B cell (primary cell): ENCODE data around the gene AKAP6. TPM values are rescaled to one million over a fixed set of nuclear protein-coding genes. Genes with fewer than 3 reads are reported as not detected.

ENCODE experiments used
- ATAC-seq: fragments of 200-7000 bp; cut with Tn5 transposase; one replicate; pipeline ENCODE4 v1.10.0; 2021; ENCODE audit warnings: low read depth, mild to moderate bottlenecking, moderate number of reproducible peaks, moderate library complexity
- CTCF ChIA-PET: fragments of 350-600 bp; sonication (Branson Sonifier 250); formaldehyde crosslinking; loops from one replicate; lab custom pipeline; 2021; ENCODE audit warnings: antibody characterized with exemption, inconsistent platforms; lab: Charles Lee
- POLR2A ChIA-PET: fragments of 350-600 bp; sonication (Branson Sonifier 250); formaldehyde crosslinking; loops from one replicate; lab custom pipeline; 2021; ENCODE audit warnings: antibody characterized with exemption; lab: Charles Lee
- DNase-seq: peaks from one replicate; pipeline ENCODE4 v3.0.0; 2013
- H2AFZ ChIP-seq: 2 replicates; pipeline ENCODE4 v1.6.1; 2012; ENCODE audit warnings: mild to moderate bottlenecking, low read depth, low read length; ENCODE audit not compliant: insufficient read depth, poor library complexity, severe bottlenecking
- H3K27ac ChIP-seq, 2 donors: 1 replicate in 1 of 2; 2 replicates in 1 of 2; pipeline ENCODE4 v1.5.1; 2012 to 2013; ENCODE audit warnings: low read length in 2 of 2, mild to moderate bottlenecking in 2 of 2, moderate library complexity in 1 of 2
- H3K27me3 ChIP-seq, 4 experiments: fragments of 200-600 bp in 1 of 4; sonication (generic) in 1 of 4; replicated peaks in 1 of 4; 1 replicate in 2 of 4; 2 replicates in 2 of 4; pipeline versions ENCODE4 v1.6.1 to v1.7.0; 2013 to 2016; ENCODE audit warnings: low read length in 3 of 4, mild to moderate bottlenecking in 2 of 4, mixed read lengths in 1 of 4, moderate library complexity in 1 of 4; ENCODE audit not compliant: insufficient read depth in 4 of 4, control insufficient read depth in 3 of 4; ENCODE audit errors: control extremely low read depth in 1 of 4
- H3K36me3 ChIP-seq, 2 experiments: replicated peaks in 1 of 2; 1 replicate in 1 of 2; 2 replicates in 1 of 2; pipeline versions ENCODE4 v1.6.1 to v1.7.1; 2013; ENCODE audit warnings: low read length in 1 of 2; ENCODE audit not compliant: insufficient read depth in 2 of 2, control insufficient read depth in 1 of 2; ENCODE audit errors: control extremely low read depth in 1 of 2, extremely low read depth in 1 of 2
- H3K4me1 ChIP-seq, 2 donors: fragments of 200-600 bp in 1 of 2; sonication (generic) in 1 of 2; 1 replicate in 1 of 2; 2 replicates in 1 of 2; pipeline versions ENCODE4 v1.5.1 to v1.6.1; 2013 to 2017; ENCODE audit warnings: low read length in 2 of 2; ENCODE audit not compliant: control insufficient read depth in 2 of 2, insufficient read depth in 2 of 2
- H3K4me2 ChIP-seq: replicated peaks from 2 replicates; pipeline ENCODE3; 2012; ENCODE audit warnings: mild to moderate bottlenecking, low read depth, low read length; ENCODE audit not compliant: poor library complexity, severe bottlenecking
- H3K4me3 ChIP-seq, 5 experiments: fragments of 200-600 bp in 1 of 5; sonication (generic) in 1 of 5; 1 replicate in 3 of 5; 2 replicates in 2 of 5; pipeline versions ENCODE4 v1.5.1 to v1.7.0; 2011 to 2016; ENCODE audit warnings: low read length in 4 of 5, mild to moderate bottlenecking in 4 of 5, low read depth in 2 of 5, control low read depth in 1 of 5, moderate library complexity in 1 of 5; ENCODE audit not compliant: insufficient read depth in 1 of 5; ENCODE audit errors: control extremely low read depth in 1 of 5, extremely low read depth in 1 of 5
- H3K79me2 ChIP-seq: fragments of 200-600 bp; sonication (generic); one replicate; pipeline ENCODE4 v1.6.0; 2016; ENCODE audit warnings: low read length; ENCODE audit not compliant: control insufficient read depth, insufficient read depth
- H3K9ac ChIP-seq: fragments of 200-600 bp; sonication (generic); 2 replicates; pipeline ENCODE4 v1.6.1; 2017; ENCODE audit warnings: mild to moderate bottlenecking, low read length, moderate library complexity
- H3K9me3 ChIP-seq, 3 donors: one replicate each; pipeline versions ENCODE4 v1.6.1 to v1.7.1; 2013; ENCODE audit warnings: low read length in 2 of 3; ENCODE audit not compliant: control insufficient read depth in 2 of 3, insufficient read depth in 1 of 3; ENCODE audit errors: control extremely low read depth in 1 of 3
- H4K20me1 ChIP-seq: 2 replicates; pipeline ENCODE4 v1.6.0; 2012; ENCODE audit warnings: mild to moderate bottlenecking, low read length; ENCODE audit not compliant: insufficient read depth, control insufficient read depth, poor library complexity, severe bottlenecking
- H3K27ac Mint-ChIP-seq: one replicate; pipeline ENCODE4 v1.8.0; 2021; ENCODE audit warnings: mixed read lengths
- H3K27me3 Mint-ChIP-seq: one replicate; pipeline ENCODE4 v1.8.0; 2021; ENCODE audit warnings: mixed read lengths
- H3K4me1 Mint-ChIP-seq: one replicate; pipeline ENCODE4 v1.8.0; 2021; ENCODE audit warnings: mixed read lengths
- H3K4me3 Mint-ChIP-seq: one replicate; pipeline ENCODE4 v1.8.0; 2021; ENCODE audit warnings: mixed read lengths
- H3K9me3 Mint-ChIP-seq: one replicate; pipeline ENCODE4 v1.8.0; 2022; ENCODE audit warnings: mixed read lengths; ENCODE audit not compliant: insufficient read depth
- EZH2 ChIP-seq: IDR thresholded peaks from 2 replicates; pipeline ENCODE4 v1.6.1; 2012; ENCODE audit warnings: borderline replicate concordance, low read depth, mild to moderate bottlenecking, moderate library complexity, low read length; ENCODE audit not compliant: insufficient read depth, poor library complexity, severe bottlenecking
- WGBS: methylation state at CpG from one replicate; pipeline ENCODE4 v1.1.5; 2013; ENCODE audit warnings: missing lambda C conversion rate; ENCODE audit not compliant: insufficient coverage; 5-methylcytosine and 5-hydroxymethylcytosine counted together
- intact Hi-C: fragments of 100-400 bp; cut with micrococcal nuclease; formaldehyde crosslinking; loops from one replicate; pipeline ENCODE4 v1.10.0; 2022
- polyA plus RNA-seq: library from polyadenylated mRNA; depleted of rRNA; stranded (reverse); fragments of >200 nt; gene quantifications from 2 replicates; pipeline ENCODE4 v1.2.3, GENCODE V29; 2012
- total RNA-seq, 2 donors: library from RNA; stranded (reverse); fragments of 120-200 nt in 1 of 2; gene quantifications; 1 replicate in 1 of 2; 2 replicates in 1 of 2; pipeline versions ENCODE4 v1.2.3 to v1.2.4, GENCODE V29; 2013 to 2022
- TF ChIP-seq, protein P1 (sequence below): fragments of 200-600 bp; IDR thresholded peaks from one replicate; pipeline ENCODE4 v1.8.0; 2022; ENCODE audit warnings: antibody characterized with exemption, mild to moderate bottlenecking

AKAP6 gene
- total and polyA plus RNA-seq, 2 donors (not counting 1 experiment from before 2014, with no cell fraction given): 1.4 to 2.8 TPM

DNA sequence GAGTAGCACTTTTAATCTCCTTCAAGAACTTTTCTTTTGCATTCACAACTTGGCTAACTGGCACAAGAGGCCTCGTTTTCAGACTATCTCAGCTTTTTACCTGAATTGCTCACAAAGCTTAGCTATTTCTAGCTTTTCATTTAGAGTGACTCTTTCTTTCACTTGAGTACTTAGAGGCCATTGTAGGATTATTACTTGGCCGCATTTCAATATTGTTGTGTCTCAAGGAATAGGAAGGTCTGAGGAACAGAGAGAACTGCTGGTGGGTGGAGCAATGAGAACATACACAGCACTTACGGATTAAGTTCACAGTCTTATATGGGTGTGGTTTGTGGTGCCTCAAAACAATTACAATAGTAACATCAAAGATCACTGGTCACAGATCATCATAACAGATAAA is 384.8 kb downstream of the AKAP6 start:
- WGBS: 17% methylated on average over 1 of the region's 3 CpGs
- intact Hi-C loops: no loop called here

DNA sequence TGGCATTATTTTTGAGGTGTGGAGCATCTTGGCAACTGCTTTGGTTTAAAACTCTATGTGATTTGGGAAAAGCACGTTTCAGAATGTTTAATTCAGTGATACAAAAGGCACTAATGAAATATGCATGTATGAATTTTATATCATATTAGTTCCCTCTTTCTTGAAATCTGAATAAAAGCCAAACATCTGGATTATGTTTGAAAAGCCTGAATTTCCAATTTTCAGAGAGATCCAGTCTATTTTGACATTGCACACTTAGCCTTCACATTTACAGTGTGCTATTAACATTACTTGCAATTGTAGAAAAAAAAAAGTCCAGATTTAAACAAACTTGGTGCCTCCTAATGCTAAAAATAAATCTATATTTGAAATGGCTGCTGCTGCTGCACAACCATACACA is 390.5 kb downstream of the AKAP6 start:
- Histone ChIP-seq H3K27ac (no peak overlapping the region), H3K27me3 (no peaks in the 10 kb centered on the region), H3K9me3 (no peaks in the 10 kb centered on the region), H4K20me1 (no peaks in the 10 kb centered on the region), H3K4me1 (no peaks in the 10 kb centered on the region), H3K36me3 (no peaks in the 10 kb centered on the region), H2AFZ (no peak overlapping the region), H3K4me3 (no peak overlapping the region), H3K9ac (no peak overlapping the region), H3K4me2 (no peak overlapping the region), H3K79me2 (no peaks in the 10 kb centered on the region)
- Mint-ChIP-seq H3K9me3 (no peaks in the 10 kb centered on the region), H3K4me1 (no peaks in the 10 kb centered on the region), H3K4me3 (no peak overlapping the region), H3K27ac (no peak overlapping the region), H3K27me3 (no peaks in the 10 kb centered on the region)
- intact Hi-C loops: no loop called here
- WGBS: no CpG with 5 or more reads among the region's 1 CpG
- no peak for ATAC-seq
- ChIA-PET CTCF (no interaction called here), POLR2A (no interaction called here)
- no peak for DNase-seq
- no peak for TF ChIP-seq EZH2
- TF ChIP-seq, protein P1, sequence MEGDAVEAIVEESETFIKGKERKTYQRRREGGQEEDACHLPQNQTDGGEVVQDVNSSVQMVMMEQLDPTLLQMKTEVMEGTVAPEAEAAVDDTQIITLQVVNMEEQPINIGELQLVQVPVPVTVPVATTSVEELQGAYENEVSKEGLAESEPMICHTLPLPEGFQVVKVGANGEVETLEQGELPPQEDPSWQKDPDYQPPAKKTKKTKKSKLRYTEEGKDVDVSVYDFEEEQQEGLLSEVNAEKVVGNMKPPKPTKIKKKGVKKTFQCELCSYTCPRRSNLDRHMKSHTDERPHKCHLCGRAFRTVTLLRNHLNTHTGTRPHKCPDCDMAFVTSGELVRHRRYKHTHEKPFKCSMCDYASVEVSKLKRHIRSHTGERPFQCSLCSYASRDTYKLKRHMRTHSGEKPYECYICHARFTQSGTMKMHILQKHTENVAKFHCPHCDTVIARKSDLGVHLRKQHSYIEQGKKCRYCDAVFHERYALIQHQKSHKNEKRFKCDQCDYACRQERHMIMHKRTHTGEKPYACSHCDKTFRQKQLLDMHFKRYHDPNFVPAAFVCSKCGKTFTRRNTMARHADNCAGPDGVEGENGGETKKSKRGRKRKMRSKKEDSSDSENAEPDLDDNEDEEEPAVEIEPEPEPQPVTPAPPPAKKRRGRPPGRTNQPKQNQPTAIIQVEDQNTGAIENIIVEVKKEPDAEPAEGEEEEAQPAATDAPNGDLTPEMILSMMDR: no peak

More for the DNA sequence above, 384.8 kb downstream of the AKAP6 start:
- no peaks in the 10 kb centered on the region for H3K9me3 Mint-ChIP-seq
- no peaks in the 10 kb centered on the region for H3K27me3 ChIP-seq
- no peak overlapping the region for H3K27ac Mint-ChIP-seq
- no peaks in the 10 kb centered on the region for H3K27me3 Mint-ChIP-seq
- ChIA-PET CTCF (no interaction called here), POLR2A (no interaction called here)
- DNase-seq (no peak), ATAC-seq (no peak)
- TF ChIP-seq EZH2: no peak
- TF ChIP-seq, protein P1: no peak
- H3K4me1 Mint-ChIP-seq: no peaks in the 10 kb centered on the region
- H3K4me3 ChIP-seq: no peak overlapping the region
- H3K79me2 ChIP-seq: no peaks in the 10 kb centered on the region
- no peak overlapping the region for H3K9ac ChIP-seq
- no peaks in the 10 kb centered on the region for H3K9me3 ChIP-seq
- H3K36me3 ChIP-seq: no peaks in the 10 kb centered on the region
- no peak overlapping the region for H3K4me2 ChIP-seq
- H3K27ac ChIP-seq: no peak overlapping the region
- H3K4me3 Mint-ChIP-seq: no peak overlapping the region
- no peak overlapping the region for H2AFZ ChIP-seq
- no peaks in the 10 kb centered on the region for H3K4me1 ChIP-seq
- H4K20me1 ChIP-seq: no peaks in the 10 kb centered on the region
